DLD1 (cell line): ENCODE results near the gene GALNS.
"Not testable (repeated sequence)": the region's sequence is repeated elsewhere in the genome, so short reads cannot be mapped to it uniquely, and the experiment has no call there.

Experiments
- in situ Hi-C: cut with HindIII; loops from 2 replicates; pipeline ENCODE4 v1.10.0; 2017; ENCODE audit warnings: low sequenced_read_pairs

GALNS gene

GRCh38 chr16:88889702-88890352 is 33.1 kb upstream of the GALNS start:
- in situ Hi-C loops = not testable (repeated sequence)

GRCh38 chr16:88888461-88889387 is 32.0 kb upstream of the GALNS start:
- in situ Hi-C loops = no loop called here

GRCh38 chr16:88888057-88888456 is 31.3 kb upstream of the GALNS start:
- in situ Hi-C loops = no loop called here

GRCh38 chr16:88886845-88887521 is 30.2 kb upstream of the GALNS start:
- in situ Hi-C loops = no loop called here

GRCh38 chr16:88886420-88886844 is 29.7 kb upstream of the GALNS start:
- in situ Hi-C loops = no loop called here

GRCh38 chr16:88885693-88886280 is 29.0 kb upstream of the GALNS start:
- in situ Hi-C loops = no loop called here

- in situ Hi-C loops = no loop called here
Measured at GRCh38 chr16:88884569-88885271, 28.0 kb upstream of the GALNS start.

GRCh38 chr16:88883946-88884345 is 27.2 kb upstream of the GALNS start:
- in situ Hi-C loops = no loop called here

- in situ Hi-C loops = no loop called here
Measured at GRCh38 chr16:88883117-88883895, 26.6 kb upstream of the GALNS start.

GRCh38 chr16:88882358-88883030 is 25.7 kb upstream of the GALNS start:
- in situ Hi-C loops = no loop called here

- in situ Hi-C loops = no loop called here
Measured at GRCh38 chr16:88881675-88882357, 25.1 kb upstream of the GALNS start.

- in situ Hi-C loops = no loop called here
Measured at GRCh38 chr16:88881007-88881615, 24.4 kb upstream of the GALNS start.

- in situ Hi-C loops = no loop called here
Measured at GRCh38 chr16:88880226-88881006, 23.7 kb upstream of the GALNS start.

GRCh38 chr16:88879788-88880055 is 23.0 kb upstream of the GALNS start:
- in situ Hi-C loops = no loop called here

- in situ Hi-C loops = no loop called here
Measured at GRCh38 chr16:88878967-88879787, 22.4 kb upstream of the GALNS start.

GRCh38 chr16:88878356-88878755 is 21.6 kb upstream of the GALNS start:
- in situ Hi-C loops = no loop called here
